DMS79 (cell line): ENCODE measurements around the gene AFG1L.
"Not testable (repeated sequence)": the region's sequence is repeated elsewhere in the genome, so short reads cannot be mapped to it uniquely, and the experiment has no call there.

Experiments
- DNase-seq: peaks from one replicate; lab custom pipeline; 2025; lab: John Stamatoyannopoulos, UW

Gene AFG1L

DNA sequence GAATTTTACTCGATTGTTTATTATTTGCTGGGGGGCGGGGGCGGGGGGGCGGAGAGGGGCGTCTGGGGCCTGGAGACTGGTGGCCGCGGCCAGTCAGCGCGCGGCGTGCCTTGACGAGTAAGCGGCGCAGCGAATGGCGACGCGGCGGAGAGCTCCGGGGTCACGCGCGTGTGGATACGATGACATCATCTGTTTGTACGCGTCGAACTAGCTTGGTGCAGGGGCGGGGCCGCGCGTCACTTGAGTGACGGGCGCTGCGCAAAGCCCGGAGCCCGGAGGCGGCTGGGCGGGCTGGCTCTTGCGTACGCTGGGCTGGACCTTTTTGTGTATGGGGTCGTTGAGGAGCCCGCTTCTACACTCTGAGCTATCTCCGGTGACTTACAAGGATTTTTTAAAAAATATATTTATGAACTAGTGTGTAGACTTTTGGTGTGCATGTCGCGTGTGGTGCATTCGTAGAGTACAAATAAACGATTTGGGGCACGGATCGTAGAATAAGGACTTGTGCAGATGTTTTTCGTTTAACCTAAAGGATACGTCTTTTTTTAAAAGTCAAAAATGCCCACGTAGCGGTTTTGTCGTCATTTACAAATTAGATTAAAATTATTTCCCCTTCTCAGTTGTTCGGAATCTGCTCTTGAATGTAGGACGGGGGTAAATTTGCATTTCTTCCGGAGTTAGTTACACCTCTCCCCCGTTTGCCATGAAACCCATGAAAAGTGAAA lies 263.7 kb downstream of the AFG1L start:
- peak; percentile 68 for DNase-seq

DNA sequence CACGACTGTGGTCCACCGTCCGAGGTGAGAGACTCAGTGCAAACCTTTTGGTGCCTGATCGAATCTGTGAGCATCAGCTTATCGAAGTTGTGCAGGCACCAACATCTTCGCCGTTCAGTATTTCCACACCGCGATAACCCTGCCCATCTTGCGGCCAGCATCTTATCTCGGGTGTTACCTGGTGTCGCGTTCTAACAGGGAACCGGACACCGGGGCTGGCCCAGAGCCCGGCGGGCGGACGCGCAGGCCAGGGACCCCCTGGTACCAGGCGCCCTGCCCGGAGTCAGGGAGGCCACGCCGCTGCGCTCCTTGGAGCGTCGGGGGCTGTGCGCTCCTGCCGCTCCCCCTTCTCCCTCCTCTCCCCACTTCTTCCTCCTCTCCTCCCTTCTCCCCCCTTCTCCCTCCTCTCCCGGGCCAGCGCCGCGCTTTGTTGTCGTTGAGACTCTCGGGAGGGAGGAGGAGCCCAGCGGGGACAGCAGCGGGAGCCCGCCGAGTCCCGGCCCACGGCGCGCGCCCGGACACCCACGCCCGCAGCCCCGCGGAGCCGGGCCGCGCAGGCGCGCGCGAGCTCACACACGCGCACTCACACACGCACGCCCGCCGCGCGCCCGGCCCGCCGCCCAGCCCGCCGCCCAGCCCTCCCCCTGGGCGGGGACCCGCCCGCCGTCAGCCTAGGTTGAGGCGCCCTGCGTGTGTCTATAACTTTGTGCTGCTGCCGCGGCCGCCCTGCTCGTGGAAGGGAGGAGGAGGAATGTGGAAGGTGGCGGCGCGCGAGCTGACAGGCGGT lies 264.4 kb downstream of the AFG1L start:
- peak; percentile 34 for DNase-seq

DNA sequence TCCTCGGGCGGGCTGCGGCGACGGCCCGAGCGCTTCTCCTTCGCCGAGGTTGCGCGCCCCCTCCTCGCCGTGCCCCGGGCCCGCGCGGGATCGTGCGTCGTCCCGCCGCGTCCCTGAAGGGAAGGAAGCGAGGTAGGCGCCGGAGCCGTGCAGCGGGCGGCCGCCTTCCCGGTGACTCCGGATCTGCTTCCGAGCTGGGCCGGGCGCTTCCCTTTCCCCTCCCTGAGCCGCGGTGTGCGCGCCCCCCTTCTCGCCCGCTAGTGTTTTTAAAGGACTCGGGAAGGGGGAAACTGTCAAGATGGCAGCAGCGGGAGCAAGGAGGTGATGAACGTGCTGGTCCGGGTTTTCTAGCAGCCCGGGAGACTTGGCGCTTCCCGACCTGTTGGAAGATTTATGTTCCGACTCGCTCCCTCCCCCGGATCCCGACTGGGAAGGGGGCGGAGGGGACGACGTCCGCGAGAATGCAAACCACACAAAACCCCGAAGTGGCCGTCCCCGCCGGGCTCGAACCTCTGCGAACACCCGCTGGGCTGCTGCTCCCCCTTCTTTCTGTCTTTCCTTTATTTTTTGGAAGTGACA lies 265.1 kb downstream of the AFG1L start:
- peak; percentile 40 for DNase-seq

DNA sequence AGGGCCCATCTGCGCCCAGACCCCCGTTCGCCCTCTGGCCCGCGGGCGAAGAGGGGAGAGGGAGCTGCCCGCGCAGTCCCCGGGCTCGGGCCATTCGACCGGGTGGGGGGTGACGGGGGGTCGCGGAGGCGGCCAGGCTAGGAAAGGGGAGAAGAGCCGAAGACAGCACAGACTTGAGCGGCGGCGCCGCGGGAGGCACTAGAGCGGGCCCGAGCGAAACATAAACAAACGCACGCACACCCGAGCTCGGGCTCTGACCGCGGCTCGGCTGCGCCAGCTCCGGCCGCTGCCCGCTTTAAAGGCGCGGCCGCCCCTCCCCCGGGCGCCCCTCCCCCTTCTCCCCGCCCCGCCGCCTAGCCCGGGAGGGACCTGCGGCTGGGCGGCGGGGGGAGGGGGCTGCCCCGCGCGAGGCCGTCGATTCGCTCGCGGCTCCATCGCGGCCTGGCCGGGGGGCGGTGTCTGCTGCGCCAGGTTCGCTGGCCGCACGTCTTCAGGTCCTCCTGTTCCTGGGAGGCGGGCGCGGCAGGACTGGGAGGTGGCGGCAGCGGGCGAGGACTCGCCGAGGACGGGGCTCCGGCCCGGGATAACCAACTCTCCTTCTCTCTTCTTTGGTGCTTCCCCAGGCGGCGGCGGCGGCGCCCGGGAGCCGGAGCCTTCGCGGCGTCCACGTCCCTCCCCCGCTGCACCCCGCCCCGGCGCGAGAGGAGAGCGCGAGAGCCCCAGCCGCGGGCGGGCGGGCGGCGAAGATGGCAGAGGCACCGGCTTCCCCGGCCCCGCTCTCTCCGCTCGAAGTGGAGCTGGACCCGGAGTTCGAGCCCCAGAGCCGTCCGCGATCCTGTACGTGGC lies 265.8 kb downstream of the AFG1L start, which contains the start of gene FOXO3:
TSS of gene FOXO3 (plus strand) at position 455 of the 846 bp plus-strand sequence. CDS start at position 747, 292 bp downstream.
- peak; percentile 9 for DNase-seq

DNA sequence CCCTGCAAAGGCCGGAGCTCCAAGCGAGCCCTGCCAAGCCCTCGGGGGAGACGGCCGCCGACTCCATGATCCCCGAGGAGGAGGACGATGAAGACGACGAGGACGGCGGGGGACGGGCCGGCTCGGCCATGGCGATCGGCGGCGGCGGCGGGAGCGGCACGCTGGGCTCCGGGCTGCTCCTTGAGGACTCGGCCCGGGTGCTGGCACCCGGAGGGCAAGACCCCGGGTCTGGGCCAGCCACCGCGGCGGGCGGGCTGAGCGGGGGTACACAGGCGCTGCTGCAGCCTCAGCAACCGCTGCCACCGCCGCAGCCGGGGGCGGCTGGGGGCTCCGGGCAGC lies 266.4 kb downstream of the AFG1L start:
- DNase-seq, result not testable (repeated sequence)

DNA sequence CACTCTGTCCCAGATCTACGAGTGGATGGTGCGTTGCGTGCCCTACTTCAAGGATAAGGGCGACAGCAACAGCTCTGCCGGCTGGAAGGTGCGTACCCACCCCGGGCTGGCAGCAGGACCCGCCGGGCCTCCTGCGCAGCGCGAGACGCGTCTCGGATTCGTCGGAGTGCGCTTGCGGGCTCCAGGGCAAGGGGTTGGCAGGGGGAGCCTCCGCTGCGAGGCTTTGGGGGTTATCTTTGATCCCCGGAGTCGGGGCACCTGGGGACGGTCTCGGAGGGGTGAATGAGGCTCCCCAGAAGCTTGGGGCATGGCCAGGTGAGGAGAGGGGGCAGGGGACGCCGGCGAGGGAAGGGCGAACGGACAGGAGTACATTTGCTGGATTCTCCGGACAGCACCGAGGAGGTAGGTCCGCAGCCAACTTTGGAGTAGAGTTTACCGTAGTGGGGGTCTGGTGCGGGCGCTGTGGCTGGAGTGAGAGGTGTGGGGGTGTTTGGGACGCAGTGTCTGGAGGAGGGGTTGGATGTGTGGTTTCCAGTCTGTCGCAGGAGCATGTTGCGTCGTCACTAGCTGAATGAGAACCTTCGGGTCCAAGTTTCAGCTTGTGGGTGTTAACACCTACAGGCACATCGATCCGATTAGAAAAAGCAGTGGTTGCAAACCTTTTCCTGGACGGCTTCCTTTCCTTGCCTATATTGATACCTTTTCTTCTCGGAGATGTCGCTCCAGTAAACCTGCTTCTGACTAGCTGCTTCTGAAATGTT lies 267.1 kb downstream of the AFG1L start:
- no peak for DNase-seq

DNA sequence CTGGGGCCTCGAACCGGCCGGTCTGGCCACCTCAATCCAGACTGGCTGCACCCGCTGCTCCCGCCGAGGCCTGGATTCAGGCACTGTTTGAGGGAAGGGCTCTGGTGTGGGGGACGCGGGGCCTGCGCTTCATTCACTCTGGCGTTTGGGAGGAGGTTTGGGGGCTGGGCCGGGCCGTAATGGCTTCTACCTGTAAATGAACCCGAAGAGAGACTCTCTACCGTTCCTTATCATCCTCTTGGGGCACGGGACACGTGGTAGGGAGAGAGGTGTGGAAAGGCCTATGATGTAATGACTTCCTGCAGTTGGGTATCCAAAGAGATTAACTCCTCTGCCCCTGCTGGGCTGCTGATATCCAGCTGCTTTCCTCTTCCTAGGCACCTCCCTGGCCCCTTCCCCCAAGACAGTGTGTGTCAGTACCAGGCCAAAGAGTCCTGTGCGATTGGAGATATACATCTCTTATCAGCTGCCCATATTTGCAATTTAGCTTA lies 267.7 kb downstream of the AFG1L start:
- peak; percentile 4 for DNase-seq

DNA sequence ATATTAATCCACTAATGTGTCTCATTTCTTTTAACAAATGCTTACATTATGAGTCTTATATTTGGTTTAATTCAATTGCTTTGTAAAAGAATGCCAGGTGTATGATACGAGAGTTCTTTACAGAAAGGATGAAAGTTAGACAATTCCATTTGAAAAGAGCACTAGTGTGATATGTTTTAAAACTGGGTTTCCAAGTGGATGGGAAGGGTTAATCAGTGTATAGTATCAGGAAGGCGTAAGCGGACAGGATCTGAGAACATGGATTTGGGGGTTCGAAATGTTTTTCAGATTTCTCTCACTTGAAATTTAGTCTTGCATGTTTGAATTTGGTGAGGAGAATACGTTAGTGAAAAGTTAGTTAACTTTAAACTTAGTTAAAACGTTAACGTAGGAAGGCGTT lies 268.4 kb downstream of the AFG1L start:
- no peak for DNase-seq

DNA sequence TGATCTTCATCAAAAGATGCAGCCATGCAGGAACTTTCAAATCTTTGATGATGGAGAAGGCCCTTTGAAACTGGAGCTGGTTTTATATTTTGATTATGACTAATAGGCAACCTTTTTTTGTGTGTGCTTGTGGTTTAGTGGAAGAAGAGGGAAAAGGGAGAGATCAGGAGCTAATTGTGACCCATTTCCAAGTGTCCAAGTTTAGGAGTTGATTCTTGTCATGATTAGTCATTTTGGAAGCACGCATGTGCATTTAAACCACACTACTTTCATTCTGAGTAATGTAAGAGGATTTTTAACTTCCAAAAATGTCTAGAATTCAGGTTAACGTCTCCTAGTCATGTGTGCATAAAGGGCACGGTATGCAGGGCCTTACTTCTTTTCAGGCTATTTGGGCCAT lies 269.3 kb downstream of the AFG1L start:
- no peak for DNase-seq

DNA sequence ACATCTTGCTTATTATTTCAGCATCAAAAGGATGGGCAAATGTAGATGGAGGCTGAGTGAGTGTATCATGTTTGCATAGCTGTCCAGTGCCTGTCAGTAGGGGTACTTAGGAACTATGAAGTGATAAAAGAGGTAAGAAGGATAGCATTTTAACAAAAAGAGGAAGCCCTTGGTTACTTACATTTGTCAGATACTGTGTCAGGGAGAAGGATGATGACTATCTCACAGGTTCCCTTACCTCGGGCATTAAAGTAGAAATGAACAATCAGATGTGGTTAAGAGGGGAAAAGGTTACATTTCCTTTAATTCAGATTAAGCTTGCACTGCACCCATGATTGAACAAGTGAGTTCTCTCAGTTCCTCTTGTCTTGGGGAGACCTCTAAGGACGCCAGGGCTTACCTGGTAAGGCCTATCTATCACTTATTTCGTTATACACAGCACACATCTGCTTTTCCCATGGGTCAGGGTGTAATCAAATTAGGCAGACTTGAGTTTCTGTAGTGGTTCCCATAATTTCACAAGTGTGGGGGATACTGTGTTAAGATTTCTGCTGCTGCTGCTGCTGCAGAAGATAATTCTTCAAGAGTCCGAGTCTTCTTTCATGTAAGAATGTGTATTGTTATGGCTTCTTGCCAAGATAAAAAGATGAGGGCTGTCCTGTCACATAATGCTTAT lies 270.4 kb downstream of the AFG1L start:
- no peak for DNase-seq

DNA sequence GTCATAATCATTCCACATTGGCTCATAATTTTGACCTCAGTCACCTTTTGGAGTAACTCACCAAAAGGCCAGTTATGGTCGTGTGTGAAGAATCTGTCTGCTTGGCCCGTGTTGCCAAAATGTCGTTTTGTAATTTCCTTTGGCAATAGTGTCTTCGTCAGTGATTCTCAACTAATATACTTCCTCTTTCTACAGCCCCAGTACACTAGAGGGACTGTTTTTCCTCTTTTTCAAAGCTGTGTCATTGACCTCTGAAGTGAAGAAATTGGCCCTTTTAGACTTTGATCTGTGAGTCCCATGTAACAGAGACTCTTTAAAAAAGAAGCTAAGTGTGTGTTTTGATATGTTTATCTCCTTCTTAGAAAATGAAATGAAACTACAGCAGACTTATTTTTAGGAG lies 271.0 kb downstream of the AFG1L start:
- no peak for DNase-seq

DNA sequence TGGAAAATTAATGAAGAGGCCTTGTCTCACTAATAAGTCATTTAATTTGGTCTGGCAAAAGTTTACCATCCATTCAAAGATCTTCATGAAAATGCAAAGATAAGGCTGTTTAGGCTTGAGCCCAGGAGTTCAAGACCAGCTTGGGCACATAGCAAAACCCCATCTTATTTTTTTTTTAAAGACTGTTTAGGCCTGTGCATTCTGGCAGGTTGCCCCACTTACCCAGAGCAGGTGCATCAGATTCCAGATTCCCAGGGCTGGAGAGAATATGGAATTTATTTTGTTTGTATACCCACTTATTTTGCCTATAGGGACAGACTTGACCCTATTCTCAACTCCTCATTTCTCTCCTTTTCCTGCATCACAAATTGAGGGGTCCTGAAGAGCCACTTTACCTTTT lies 271.6 kb downstream of the AFG1L start:
- no peak for DNase-seq

DNA sequence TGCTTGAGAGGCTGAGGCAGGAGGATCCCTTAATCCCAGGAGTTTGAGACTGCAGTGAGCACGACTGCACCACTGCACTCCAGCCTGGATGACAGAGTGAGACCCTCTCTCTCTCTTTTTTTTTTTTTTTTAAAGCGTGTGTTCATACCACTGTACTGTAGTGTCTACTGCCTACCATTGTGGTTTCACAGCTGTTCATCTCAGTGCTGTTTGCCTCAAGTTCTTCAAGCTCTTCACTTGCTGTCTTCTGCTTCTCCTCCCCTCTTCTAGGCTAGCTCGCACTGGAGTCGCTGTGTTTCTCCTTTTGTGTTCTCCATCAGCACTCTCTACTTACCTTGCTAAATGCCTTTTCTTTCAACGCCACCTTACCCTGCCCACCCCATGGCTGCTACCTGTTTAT lies 273.2 kb downstream of the AFG1L start:
- DNase-seq, result no peak

DNA sequence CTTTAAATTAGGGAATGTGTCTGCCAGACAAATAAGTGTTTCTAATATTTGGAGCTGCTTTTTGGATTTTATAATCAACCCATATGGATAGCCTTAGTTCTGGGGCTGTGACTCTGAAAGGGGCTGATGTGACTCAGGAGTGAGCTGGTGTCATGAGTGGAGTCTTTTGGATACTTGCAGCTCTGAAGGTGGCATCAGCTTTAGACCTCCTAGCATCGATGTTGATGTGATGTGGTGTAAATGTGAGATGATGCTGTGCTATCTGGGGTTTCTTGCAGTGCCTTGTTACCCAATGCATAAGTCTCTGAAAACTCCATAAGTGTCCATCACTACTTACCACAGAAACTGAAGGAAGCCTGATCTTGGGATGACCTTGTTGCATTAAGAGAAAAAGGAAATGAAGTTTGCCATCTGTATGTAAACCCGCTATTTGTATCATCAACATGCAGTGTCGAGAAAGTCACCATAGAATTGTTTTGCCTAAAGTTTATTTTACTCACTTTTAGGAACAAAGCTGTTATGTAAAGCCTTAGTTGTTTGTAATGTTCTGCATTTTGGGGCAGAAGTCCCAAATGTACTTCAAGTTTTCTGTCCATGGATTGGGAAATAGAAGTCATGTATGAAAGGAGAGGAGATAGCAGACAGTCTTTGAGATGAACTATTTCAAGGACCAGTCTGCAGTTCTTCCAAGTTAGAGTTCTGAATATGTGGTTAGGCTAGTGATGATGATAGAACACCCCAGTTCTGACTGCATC lies 273.9 kb downstream of the AFG1L start:
- DNase-seq, result no peak

DNA sequence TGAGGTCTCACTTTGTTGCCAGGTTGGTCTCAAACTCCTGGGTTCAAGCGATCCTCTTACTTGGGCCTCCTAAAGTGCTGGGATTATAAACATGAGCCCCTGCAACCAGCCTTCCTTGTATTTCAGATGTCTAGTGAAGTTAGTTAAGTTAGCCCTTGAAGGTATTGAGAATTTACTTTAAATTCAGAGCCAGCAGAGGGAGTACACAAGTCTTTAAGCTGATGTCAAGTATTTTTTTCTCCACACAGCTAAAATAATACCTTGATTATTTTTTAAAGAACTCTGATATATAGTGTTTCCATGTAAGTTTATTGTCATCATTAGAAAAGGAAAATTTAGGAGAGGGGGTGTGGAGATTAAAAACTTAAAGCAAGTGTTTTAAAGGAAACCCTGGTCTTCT lies 275.7 kb downstream of the AFG1L start:
- DNase-seq, result no peak

DNA sequence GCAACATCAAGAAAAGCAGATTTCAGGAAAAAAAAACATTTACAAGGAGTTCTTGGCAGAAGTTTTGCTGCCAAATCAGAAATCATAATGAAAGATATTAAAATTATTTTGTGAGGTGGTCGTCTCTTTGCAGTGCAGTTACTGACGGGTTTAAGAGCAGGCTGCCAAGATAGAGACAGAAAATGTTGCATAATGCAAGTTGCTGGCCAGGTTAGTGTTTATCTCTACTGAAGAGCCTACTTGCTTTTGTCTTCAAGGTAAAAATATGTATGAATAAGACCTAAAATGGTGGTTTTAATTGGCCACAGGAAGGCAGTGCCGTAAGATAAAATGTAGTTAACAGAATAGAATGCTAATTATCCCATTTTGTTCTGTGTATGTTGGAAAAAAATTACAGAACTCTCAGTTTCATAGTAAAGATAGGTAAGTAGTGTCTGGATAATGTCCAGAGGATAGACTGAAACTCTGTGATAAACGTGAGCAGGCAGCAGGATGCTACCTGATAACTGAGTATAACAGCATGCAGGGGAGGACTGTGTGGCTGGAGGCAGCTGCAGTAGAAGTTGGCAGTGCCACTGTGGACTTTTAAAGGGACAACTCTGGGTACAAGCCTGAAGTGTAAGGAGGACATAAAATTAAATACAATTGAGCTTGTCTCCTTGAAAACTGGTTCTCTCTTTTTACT lies 279.7 kb downstream of the AFG1L start:
- DNase-seq, result no peak
